Smooth muscle cell (in vitro differentiated cells): ENCODE data around the gene PCGF3. TPM values are rescaled to one million over a fixed set of nuclear protein-coding genes. Genes with fewer than 3 reads are reported as not detected.
"Not testable (repeated sequence)": the region's sequence is repeated elsewhere in the genome, so short reads cannot be mapped to it uniquely, and the experiment has no call there.

Experiments used
- DNase-seq: peaks from one replicate; lab custom pipeline; 2025; ENCODE audit not compliant: unreplicated experiment; lab: John Stamatoyannopoulos, UW
- H2AFZ ChIP-seq: fragments of 200-600 bp; sonication (generic); 2 replicates; pipeline ENCODE4 v1.6.0; 2016; ENCODE audit warnings: antibody characterized with exemption, low read depth, mild to moderate bottlenecking
- H3F3A ChIP-seq: fragments of 200-600 bp; sonication (generic); 2 replicates; pipeline ENCODE4 v1.6.0; 2017; ENCODE audit warnings: antibody characterized with exemption, low read depth
- H3K27ac ChIP-seq: fragments of 200-600 bp; sonication (generic); 2 replicates; pipeline ENCODE4 v1.5.1; 2016; ENCODE audit warnings: low read depth, mild to moderate bottlenecking
- H3K27me3 ChIP-seq: fragments of 200-600 bp; sonication (generic); 2 replicates; pipeline ENCODE4 v1.6.1; 2016; ENCODE audit warnings: low read depth, mild to moderate bottlenecking
- H3K36me3 ChIP-seq: fragments of 200-600 bp; sonication (generic); 2 replicates; pipeline ENCODE4 v1.5.1; 2016; ENCODE audit warnings: low read depth
- H3K4me1 ChIP-seq: fragments of 200-600 bp; sonication (generic); 2 replicates; pipeline ENCODE4 v1.5.1; 2016; ENCODE audit warnings: low read depth
- H3K4me2 ChIP-seq: fragments of 200-600 bp; sonication (generic); 2 replicates; pipeline ENCODE4 v1.6.0; 2016; ENCODE audit warnings: mild to moderate bottlenecking
- H3K4me3 ChIP-seq: fragments of 200-600 bp; sonication (generic); 2 replicates; pipeline ENCODE4 v1.5.1; 2016; ENCODE audit warnings: mild to moderate bottlenecking
- H3K79me2 ChIP-seq: fragments of 200-600 bp; sonication (generic); 2 replicates; pipeline ENCODE4 v1.6.0; 2016; ENCODE audit warnings: low read depth, mild to moderate bottlenecking
- H3K9ac ChIP-seq: fragments of 200-600 bp; sonication (generic); 2 replicates; pipeline ENCODE4 v1.6.0; 2016; ENCODE audit warnings: low read depth
- H3K9me3 ChIP-seq: fragments of 200-600 bp; sonication (generic); replicated peaks from 2 replicates; pipeline ENCODE4 v1.5.1; 2016; ENCODE audit warnings: low read depth
- H4K20me1 ChIP-seq: fragments of 200-600 bp; sonication (generic); 2 replicates; pipeline ENCODE4 v1.6.0; 2016; ENCODE audit warnings: low read depth
- CTCF ChIP-seq: fragments of 200-600 bp; sonication (generic); IDR thresholded peaks from 2 replicates; pipeline ENCODE4 v1.5.1; 2017; ENCODE audit warnings: borderline replicate concordance, mild to moderate bottlenecking, antibody characterized with exemption; ENCODE audit not compliant: insufficient read depth, poor library complexity, severe bottlenecking
- WGBS: methylation state at CpG from one replicate; pipeline ENCODE4 v1.1.7; 2016; ENCODE audit warnings: low lambda C conversion rate; 5-methylcytosine and 5-hydroxymethylcytosine counted together
- polyA plus RNA-seq: library from polyadenylated mRNA; unstranded; fragments of >200 nt; fragmentation: Nextera tagmentation; extraction: Ambion mirVana; gene quantifications from 2 replicates; pipeline ENCODE4 v1.2.1, GENCODE V29; 2016
- total RNA-seq: library from RNA; depleted of rRNA; stranded (reverse); fragments of >200 nt; gene quantifications from 2 replicates; pipeline ENCODE4 v1.2.3, GENCODE V29; 2014

Gene PCGF3
- total and polyA plus RNA-seq, 2 experiments from 2014 or later, result 29.6 to 45.4 TPM

DNA sequence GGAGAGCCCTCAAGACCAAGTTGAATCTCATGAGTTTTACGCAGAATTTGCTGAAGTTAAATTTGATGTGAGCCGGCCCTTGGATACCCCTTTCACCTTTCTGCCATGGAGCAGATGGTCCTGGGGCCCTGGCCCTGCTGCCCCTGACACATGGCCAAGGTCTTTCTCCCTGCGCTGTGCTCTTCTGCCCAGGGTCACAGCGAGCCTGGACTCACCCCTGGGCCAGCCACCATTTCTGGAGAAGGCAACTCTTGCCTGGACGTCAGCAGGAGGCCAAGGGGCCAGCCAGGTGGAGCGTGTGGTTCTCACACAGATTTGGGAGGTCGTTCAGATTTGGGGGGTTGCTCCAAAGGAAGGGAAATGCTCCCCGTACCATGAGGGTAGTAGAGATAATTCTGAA is 30.0 kb downstream of the PCGF3 start:
- H3F3A ChIP-seq, result peaks cover 3% of the 10 kb centered on the region
- no peak for DNase-seq
- WGBS, result 98% methylated on average over 8 of the region's 8 CpGs

DNA sequence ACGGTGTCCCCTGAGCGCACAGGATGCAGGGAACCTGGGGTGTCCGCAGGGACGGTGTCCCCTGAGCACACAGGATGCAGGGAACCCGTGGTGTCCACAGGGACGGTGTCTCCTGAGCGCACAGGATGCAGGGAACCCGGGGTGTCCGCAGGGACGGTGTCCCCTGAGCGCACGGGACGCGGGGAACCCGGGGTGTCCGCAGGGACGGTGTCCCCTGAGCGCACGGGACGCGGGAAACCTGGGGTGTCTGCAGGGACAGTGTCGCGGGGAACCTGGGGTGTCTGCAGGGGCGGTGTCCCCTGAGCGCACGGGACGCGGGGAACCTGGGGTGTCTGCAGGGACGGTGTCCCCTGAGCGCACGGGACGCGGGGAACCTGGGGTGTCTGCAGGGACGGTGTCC is 30.9 kb downstream of the PCGF3 start:
- H4K20me1 ChIP-seq, result peaks cover 35% of the 10 kb centered on the region
- WGBS, result over 99% methylated on average over 19 of the region's 34 CpGs
- H2AFZ ChIP-seq, H3K9me3 ChIP-seq, H3F3A ChIP-seq, H3K27me3 ChIP-seq, H3K4me1 ChIP-seq, H3K27ac ChIP-seq, H3K4me3 ChIP-seq, H3K4me2 ChIP-seq, H3K9ac ChIP-seq, DNase-seq, H3K79me2 ChIP-seq: not testable (repeated sequence)
- H3K36me3 ChIP-seq, result peaks cover 14% of the 10 kb centered on the region

More for the DNA sequence above, 30.0 kb downstream of the PCGF3 start:
- Histone ChIP-seq H4K20me1 (peaks cover 33% of the 10 kb centered on the region), H3K4me2 (no peak overlapping the region), H3K9me3 (no peaks in the 10 kb centered on the region), H2AFZ (no peak overlapping the region), H3K4me3 (no peak overlapping the region), H3K4me1 (no peaks in the 10 kb centered on the region), H3K36me3 (peaks cover 14% of the 10 kb centered on the region), H3K9ac (no peak overlapping the region), H3K27ac (no peak overlapping the region), H3K27me3 (no peaks in the 10 kb centered on the region), H3K79me2 (no peaks in the 10 kb centered on the region)
- no peak for TF ChIP-seq CTCF

GRCh38 chr4:738781-739280 is 33.2 kb downstream of the PCGF3 start:
- no peak for DNase-seq
- TF ChIP-seq CTCF, result no peak
- peaks cover 50% of the 10 kb centered on the region for H4K20me1 ChIP-seq
- no peak overlapping the region for H3K9ac ChIP-seq
- no peak overlapping the region for H3K27ac ChIP-seq
- no peak overlapping the region for H3K4me2 ChIP-seq
- H3K27me3 ChIP-seq, result no peaks in the 10 kb centered on the region
- no peak overlapping the region for H3K4me3 ChIP-seq
- no peak overlapping the region for H2AFZ ChIP-seq
- H3F3A ChIP-seq, result peaks cover 7% of the 10 kb centered on the region
- H3K9me3 ChIP-seq, result no peaks in the 10 kb centered on the region
- WGBS, result 98% methylated on average over 16 of the region's 16 CpGs
- no peaks in the 10 kb centered on the region for H3K79me2 ChIP-seq
- H3K4me1 ChIP-seq, result no peaks in the 10 kb centered on the region
- peaks cover 11% of the 10 kb centered on the region for H3K36me3 ChIP-seq

DNA sequence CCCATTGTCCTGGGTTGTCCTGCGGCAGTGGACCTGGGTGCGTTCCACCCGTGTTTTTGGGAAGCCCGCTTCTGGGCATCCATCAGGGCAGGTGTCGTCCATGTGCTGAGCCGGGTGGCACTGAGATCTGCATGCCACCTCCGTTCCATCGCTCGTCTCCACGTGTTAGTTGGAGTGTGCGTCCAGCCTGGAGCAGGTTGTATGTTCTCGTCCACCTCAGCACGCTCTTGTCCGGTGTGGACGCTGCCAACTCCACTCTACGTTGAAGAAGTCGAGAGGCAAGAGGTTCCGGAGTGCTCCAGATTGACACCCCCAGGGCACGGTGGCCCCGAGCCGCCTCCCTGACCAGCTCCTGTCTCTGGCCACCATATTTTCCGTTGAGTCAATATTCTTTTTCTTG is 33.9 kb downstream of the PCGF3 start:
- Histone ChIP-seq H3K9ac (no peak overlapping the region), H3F3A (peaks cover 7% of the 10 kb centered on the region), H3K4me3 (no peak overlapping the region), H2AFZ (no peak overlapping the region), H3K27me3 (no peaks in the 10 kb centered on the region), H3K9me3 (no peaks in the 10 kb centered on the region), H3K27ac (no peak overlapping the region), H3K4me2 (no peak overlapping the region), H4K20me1 (peaks cover 55% of the 10 kb centered on the region), H3K79me2 (no peaks in the 10 kb centered on the region), H3K36me3 (peaks cover 5% of the 10 kb centered on the region), H3K4me1 (no peaks in the 10 kb centered on the region)
- TF ChIP-seq CTCF, result no peak
- no peak for DNase-seq
- 97% methylated on average over 22 of the region's 22 CpGs for WGBS
